ENCODE data around the gene NPPB.

The NPPB gene

GRCh38 chr1:11822091-11822490 lies 36.7 kb downstream of the NPPB start:
- TF ChIP-seq EZH2phosphoT487 (IDR thresholded peaks at IDR 0.05; ENCODE audit: borderline replicate concordance) (no peak), CTCF (conservative IDR thresholded peaks at IDR 0.05; ENCODE audit: low read length) (no peak)
- no peaks in the 10 kb centered on the region for H3F3A ChIP-seq (ENCODE audit: low read depth)
- no peak overlapping the region for H2AFZ ChIP-seq (ENCODE audit: low read length)
- no peaks in the 10 kb centered on the region for H3K9me2 ChIP-seq (replicated peaks; ENCODE audit: low read depth, low read length)
- no peak overlapping the region for H3K4me2 ChIP-seq (ENCODE audit: low read depth, low read length, poor library complexity, severe bottlenecking)
- H3K9ac ChIP-seq (ENCODE audit: low read depth, low read length, poor library complexity, severe bottlenecking) = no peak overlapping the region
- no peaks in the 10 kb centered on the region for H4K20me1 ChIP-seq (ENCODE audit: insufficient read depth, low read length, poor library complexity, severe bottlenecking)
- peaks cover 70% of the 10 kb centered on the region; the same call in 1 of the 2 replicates for H3K36me3 ChIP-seq (ENCODE audit: insufficient read depth, low read length)
- H3K9me3 ChIP-seq (ENCODE audit: insufficient read depth, low read depth, low read length) = no peaks in the 10 kb centered on the region
- H3K4me1 ChIP-seq (ENCODE audit: insufficient read depth, low read length, poor library complexity, severe bottlenecking) = no peaks in the 10 kb centered on the region
- H3K4me3 ChIP-seq (ENCODE audit: low read length, poor library complexity, severe bottlenecking) = no peak overlapping the region
- no peaks in the 10 kb centered on the region for H3K27me3 ChIP-seq (ENCODE audit: insufficient read depth, low read length, poor library complexity, severe bottlenecking)
- H3K79me2 ChIP-seq (ENCODE audit: insufficient read depth, low read length) = no peaks in the 10 kb centered on the region

- H3K27me3 ChIP-seq (ENCODE audit: insufficient read depth, low read length, poor library complexity, severe bottlenecking) = no peaks in the 10 kb centered on the region
- H3K9me2 ChIP-seq (replicated peaks; ENCODE audit: low read depth, low read length) = no peaks in the 10 kb centered on the region
- H3K36me3 ChIP-seq (ENCODE audit: insufficient read depth, low read length) = peaks cover 58% of the 10 kb centered on the region; the same call in 1 of the 2 replicates
- TF ChIP-seq EZH2phosphoT487 (IDR thresholded peaks at IDR 0.05; ENCODE audit: borderline replicate concordance) = no peak
- no peak for TF ChIP-seq CTCF (conservative IDR thresholded peaks at IDR 0.05; ENCODE audit: low read length)
- no peaks in the 10 kb centered on the region for H4K20me1 ChIP-seq (ENCODE audit: insufficient read depth, low read length, poor library complexity, severe bottlenecking)
- peaks cover 4% of the 10 kb centered on the region for H3K4me1 ChIP-seq (ENCODE audit: insufficient read depth, low read length, poor library complexity, severe bottlenecking)
- H2AFZ ChIP-seq (ENCODE audit: low read length) = no peak overlapping the region
- peaks cover 24% of the 10 kb centered on the region for H3K79me2 ChIP-seq (ENCODE audit: insufficient read depth, low read length)
- no peak overlapping the region for H3K4me3 ChIP-seq (ENCODE audit: low read length, poor library complexity, severe bottlenecking)
- no peaks in the 10 kb centered on the region for H3K9me3 ChIP-seq (ENCODE audit: insufficient read depth, low read depth, low read length)
- H3K4me2 ChIP-seq (ENCODE audit: low read depth, low read length, poor library complexity, severe bottlenecking) = no peak overlapping the region
- no peaks in the 10 kb centered on the region for H3F3A ChIP-seq (ENCODE audit: low read depth)
- no peak overlapping the region for H3K9ac ChIP-seq (ENCODE audit: low read depth, low read length, poor library complexity, severe bottlenecking)
Measured at GRCh38 chr1:11817192-11817591, 41.6 kb downstream of the NPPB start.

- H3K27me3 ChIP-seq (ENCODE audit: insufficient read depth, low read length, poor library complexity, severe bottlenecking) = no peaks in the 10 kb centered on the region
- H3F3A ChIP-seq (ENCODE audit: low read depth) = 0 out of 2 replicates have a peak, but pooled peaks cover 6% of the 10 kb centered on the region
- no peak overlapping the region for H2AFZ ChIP-seq (ENCODE audit: low read length)
- peaks cover 46% of the 10 kb centered on the region; the same call in 1 of the 2 replicates for H3K36me3 ChIP-seq (ENCODE audit: insufficient read depth, low read length)
- TF ChIP-seq CTCF (conservative IDR thresholded peaks at IDR 0.05; ENCODE audit: low read length) = no peak
- no peak for TF ChIP-seq EZH2phosphoT487 (IDR thresholded peaks at IDR 0.05; ENCODE audit: borderline replicate concordance)
- peaks cover 25% of the 10 kb centered on the region for H4K20me1 ChIP-seq (ENCODE audit: insufficient read depth, low read length, poor library complexity, severe bottlenecking)
- peaks cover 64% of the 10 kb centered on the region for H3K79me2 ChIP-seq (ENCODE audit: insufficient read depth, low read length)
- no peak overlapping the region for H3K9ac ChIP-seq (ENCODE audit: low read depth, low read length, poor library complexity, severe bottlenecking)
- peak overlapping the region; percentile 37 for H3K4me2 ChIP-seq (ENCODE audit: low read depth, low read length, poor library complexity, severe bottlenecking)
- H3K4me3 ChIP-seq (ENCODE audit: low read length, poor library complexity, severe bottlenecking) = no peak overlapping the region
- peaks cover 34% of the 10 kb centered on the region for H3K4me1 ChIP-seq (ENCODE audit: insufficient read depth, low read length, poor library complexity, severe bottlenecking)
- no peaks in the 10 kb centered on the region for H3K9me2 ChIP-seq (replicated peaks; ENCODE audit: low read depth, low read length)
- H3K9me3 ChIP-seq (ENCODE audit: insufficient read depth, low read depth, low read length) = no peaks in the 10 kb centered on the region
Measured at GRCh38 chr1:11813021-11813420, 45.7 kb downstream of the NPPB start.
